ENCODE data around the gene SEL1L2.

The SEL1L2 gene

GRCh38 chr20:13862245-13862644 is 128.2 kb downstream of the SEL1L2 start:
- no peak for DNase-seq

GRCh38 chr20:13858871-13859270 is 131.5 kb downstream of the SEL1L2 start:
- no peak for DNase-seq

DNA sequence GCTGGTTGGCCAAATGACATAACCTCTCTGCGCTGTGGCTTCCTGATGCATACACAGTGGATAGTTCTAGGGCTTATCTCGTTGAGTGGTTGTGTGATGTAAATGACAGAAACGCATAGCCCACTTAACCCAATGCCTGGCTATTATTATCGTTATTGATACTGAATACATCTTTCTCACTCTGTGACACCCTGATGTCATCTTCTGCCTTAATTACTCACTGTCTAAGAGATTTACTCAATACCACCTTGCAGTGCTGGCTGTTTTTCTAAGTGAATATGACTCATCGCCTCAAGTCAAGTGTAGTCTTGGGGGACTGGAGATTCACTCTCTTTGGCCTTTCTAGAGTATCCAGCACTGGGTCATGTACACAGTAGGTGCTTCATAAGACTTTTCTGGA is 132.0 kb downstream of the SEL1L2 start:
- DNase-seq = no peak

GRCh38 chr20:13857961-13858360 is 132.5 kb downstream of the SEL1L2 start:
- no peak for DNase-seq

DNA sequence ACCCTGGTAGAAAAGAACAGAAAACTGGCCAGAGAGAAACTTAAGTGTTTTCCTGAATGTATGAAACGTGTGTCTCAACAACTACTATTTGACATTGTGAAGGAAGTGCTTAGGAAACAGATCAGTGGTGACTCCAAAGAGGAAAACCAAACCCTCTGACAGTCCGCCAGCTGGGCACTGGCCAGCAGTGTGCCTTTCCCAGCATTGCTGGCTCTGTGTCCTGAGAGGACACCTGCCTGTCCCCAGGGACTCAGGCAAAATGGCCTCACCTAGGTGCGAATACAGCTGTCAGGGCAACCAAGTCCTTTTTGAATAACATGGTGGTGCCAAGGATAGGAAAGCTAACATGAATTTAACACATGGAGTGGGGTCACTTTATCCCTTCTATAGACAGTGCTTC is 133.1 kb downstream of the SEL1L2 start:
- no peak for DNase-seq

GRCh38 chr20:13856354-13856753 is 134.1 kb downstream of the SEL1L2 start:
- no peak for DNase-seq

DNA sequence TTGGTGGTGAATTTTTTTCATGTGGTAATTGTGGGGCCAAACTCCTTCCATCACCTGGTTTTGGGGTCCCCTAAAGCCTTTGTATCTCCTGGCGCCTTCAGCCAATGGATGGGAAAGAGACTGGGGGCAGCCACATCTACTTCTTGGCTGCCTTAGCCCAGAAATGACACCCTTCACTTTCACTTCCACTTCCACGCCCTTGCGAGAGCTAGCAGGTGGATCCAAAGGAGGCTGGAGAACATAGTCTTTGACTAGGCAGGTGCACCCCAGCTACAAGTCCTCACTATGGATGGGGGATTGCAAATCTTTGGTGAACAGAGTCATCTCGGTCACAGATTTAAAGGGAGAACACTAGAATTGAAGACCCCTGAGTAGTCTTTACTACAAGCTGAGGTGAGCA is 134.8 kb downstream of the SEL1L2 start:
- DNase-seq = no peak

DNA sequence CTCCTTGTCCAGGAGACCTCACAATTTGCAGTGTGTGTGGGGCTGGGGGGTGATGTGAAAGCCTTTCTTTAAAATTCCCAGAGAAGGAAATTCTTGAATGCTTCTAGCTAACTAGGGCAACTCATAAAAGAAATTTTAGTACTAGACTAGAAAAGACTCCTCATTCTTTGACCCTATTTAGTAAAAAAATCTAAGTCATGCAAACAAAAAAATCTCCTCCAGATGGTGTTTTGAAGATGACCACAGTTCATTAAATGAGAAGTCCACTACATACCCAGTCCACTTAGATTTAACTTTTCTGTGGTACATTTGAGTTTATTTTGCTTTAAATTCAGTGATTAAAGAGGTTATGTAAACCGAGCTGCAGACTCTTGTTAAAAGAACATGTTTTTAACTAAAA is 138.1 kb downstream of the SEL1L2 start:
- DNase-seq = no peak

GRCh38 chr20:13851279-13851678 is 139.1 kb downstream of the SEL1L2 start:
- no peak for DNase-seq

GRCh38 chr20:13844296-13844695 is 146.1 kb downstream of the SEL1L2 start:
- DNase-seq = no peak

- no peak for DNase-seq
These were observed 149.2 kb downstream of the SEL1L2 start for GRCh38 chr20:13841206-13841605.

GRCh38 chr20:13840093-13840465 is 150.3 kb downstream of the SEL1L2 start:
- no peak for DNase-seq

GRCh38 chr20:13839421-13840092 is 150.9 kb downstream of the SEL1L2 start:
- no peak for DNase-seq

DNA sequence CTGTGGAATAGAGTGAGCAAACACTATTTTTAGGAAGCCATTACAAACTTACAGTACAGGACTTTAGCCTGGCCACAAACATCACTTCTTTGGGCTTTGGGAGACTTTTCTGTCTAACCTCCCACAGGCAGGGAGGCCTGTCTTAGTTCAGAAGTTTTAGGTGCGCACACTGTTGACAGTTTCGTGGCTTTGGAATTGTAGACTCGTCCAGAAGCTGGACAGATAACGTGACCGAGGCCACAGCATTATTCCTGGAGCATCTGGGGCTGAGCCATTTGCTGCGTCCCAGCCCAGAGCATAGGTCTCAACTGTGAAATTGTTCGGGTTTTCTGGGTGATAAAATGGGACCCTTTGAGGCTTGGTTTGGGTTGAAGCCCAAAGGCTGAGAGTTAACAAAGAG is 151.8 kb downstream of the SEL1L2 start:
- DNase-seq = no peak

DNA sequence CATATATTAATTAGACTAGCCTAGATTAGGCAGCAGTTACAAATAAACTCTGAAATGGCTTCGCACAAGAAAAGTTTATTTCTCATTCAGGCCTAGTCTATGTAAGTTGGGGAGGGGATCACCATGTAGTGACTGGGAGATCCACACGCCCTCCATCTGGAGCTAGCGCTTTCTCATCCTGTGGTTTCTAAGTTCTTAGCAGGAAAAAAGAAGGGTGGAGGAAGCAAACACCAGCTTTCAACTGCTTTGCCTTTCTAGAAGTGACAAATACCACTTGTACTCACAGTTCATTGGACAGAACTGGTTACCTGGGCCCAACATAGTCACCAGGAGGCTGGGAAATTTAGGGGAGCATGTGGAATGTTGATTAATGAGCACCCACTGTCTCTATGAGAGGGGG is 158.9 kb downstream of the SEL1L2 start:
- DNase-seq = no peak

DNA sequence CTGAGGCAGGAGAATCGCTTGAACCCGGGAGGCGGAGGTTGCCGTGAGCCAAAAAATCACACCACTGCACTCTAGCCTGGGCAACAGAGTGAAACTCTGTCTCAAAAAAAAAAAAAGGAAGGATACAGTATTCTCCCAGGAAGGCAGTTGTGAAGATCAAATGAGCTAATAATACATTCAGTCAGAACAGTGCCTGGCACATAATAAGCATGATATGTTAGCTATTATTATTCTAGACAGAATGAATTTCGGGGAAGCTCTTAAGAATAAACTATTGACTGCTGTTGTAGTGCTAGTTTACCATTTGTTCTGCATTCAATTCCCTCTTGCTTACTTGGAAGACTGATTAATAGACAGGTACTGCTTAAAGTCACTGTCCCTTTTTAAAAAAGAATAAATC is 164.9 kb downstream of the SEL1L2 start:
- DNase-seq = no peak

DNA sequence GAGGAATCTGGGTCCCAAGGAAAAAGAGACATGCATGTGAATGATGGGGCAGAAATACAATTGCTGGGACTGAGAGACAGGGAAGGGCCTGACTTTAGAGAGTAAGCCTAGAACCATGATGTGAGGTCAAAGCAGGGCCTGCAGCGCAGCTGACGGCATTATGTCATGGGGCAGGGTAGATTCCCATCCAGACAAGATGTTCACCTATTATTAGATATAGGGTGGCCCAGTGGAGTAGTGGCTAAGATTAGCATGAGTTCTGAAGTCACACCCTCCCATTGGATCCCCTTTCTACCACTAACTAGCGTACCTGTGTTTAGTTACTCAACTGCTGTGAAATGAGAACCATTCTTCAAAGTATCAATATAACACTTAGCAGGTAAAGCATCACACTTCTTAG is 166.0 kb downstream of the SEL1L2 start:
- DNase-seq = no peak

- DNase-seq = no peak
These were observed 168.0 kb downstream of the SEL1L2 start for GRCh38 chr20:13822459-13822858.

GRCh38 chr20:13821876-13822275 is 168.5 kb downstream of the SEL1L2 start:
- DNase-seq = no peak

DNA sequence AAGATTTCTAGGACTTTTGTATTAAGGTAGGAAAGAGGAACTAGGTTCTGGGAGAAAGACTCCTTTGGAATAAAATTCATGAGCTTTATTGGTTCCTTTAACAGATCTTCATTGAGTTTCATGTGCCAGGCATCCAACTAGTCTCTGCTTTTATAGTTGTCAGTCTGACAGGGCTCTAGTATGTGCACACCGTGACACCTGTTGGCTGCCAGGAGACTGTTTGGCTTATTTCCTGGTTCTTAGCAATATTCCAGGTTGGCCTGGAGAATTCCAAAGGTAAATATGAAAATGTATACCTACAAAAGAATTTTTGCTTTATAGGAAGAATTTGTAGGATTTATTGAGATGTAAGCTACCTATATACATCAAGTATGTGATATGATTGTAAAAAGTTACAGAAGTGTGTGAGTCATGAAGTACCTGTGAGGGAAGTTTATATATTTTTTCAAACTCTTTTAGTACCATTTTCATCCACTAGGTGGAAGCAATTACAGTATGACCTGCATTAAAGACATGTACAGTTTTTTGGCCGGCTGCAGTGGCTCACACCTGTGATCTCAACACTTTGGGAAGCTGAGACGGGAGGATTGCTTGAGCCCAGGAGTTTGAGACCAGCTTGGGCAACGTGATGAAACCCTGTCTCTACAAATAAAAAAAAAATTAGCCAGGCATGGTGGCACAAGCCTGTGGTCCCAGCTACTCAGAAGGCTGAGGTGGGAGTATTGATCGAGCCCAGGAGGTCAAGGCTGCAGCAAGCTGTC is 170.3 kb downstream of the SEL1L2 start:
- peak; percentile 64 for DNase-seq

- DNase-seq = no peak
These were observed 173.1 kb downstream of the SEL1L2 start for GRCh38 chr20:13817342-13817741.

DNA sequence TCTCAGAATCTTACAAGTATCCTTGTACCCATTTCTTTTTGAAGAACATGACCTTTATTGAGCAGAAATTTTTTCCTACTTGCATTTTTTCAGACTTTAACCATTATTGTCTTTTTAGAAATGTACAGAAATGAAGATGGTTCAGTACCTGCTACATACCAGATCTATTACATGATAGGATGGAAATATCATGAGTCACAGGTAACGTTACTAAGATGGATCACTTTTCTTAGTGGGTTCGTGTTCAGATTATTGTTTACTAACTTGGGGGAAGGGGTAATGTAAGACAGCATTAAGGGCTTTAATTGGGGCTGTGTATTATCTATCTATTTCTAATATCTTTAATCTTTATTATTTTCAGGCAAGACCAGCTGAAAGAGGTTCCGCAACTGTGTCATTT is 173.7 kb downstream of the SEL1L2 start:
- no peak for DNase-seq

GRCh38 chr20:13814672-13815071 is 175.7 kb downstream of the SEL1L2 start:
- no peak for DNase-seq

DNA sequence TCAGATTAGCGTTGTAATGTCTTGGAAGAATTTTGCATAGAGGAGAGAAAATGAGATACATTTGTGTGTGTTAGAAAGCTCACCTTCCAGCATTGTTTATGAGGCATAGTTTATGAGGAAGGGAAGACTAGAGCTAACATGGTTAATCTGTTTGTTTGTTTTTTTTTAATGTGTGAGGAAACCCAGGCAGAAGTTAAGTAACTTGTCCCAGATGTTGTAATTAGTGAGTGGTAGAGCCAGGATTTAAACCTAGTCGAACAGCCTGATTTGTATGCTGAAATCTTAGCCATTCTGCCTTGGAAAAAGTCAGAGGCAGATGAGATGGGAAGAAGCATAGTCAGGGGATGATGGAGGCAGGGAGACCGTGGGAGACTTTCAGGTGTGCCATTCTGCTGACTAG is 176.5 kb downstream of the SEL1L2 start:
- DNase-seq = no peak

DNA sequence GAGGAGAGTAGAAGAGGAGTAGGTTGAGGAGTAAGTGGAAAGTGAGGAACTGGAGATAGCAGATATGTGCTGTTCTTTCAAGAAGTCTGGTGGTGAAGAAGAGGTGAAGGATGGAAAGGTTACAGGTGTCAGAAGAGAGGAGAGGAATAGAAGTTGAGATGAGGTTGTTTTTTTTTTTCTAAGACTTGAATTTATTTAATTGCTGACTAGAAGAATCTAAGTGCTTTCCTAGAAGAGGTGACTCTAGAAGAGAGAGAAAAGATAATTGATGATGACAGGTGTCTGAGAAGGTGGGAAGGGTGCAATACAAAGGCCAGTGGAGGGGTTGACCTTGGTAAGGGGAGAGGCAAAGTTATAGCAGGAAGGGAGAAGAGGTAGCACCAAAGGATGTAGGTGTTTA is 180.0 kb downstream of the SEL1L2 start:
- DNase-seq = no peak

All from SHP77 treated with DMSO at 0.1 percent for 48 hours (cell line).